Suprapubic skin (tissue), 4 donors: ENCODE data around the gene HS3ST3B1. TPM values are rescaled to one million over a fixed set of nuclear protein-coding genes. Genes with fewer than 3 reads are reported as not detected.

ENCODE experiments used
- DNase-seq, 2 donors: peaks; one replicate each; pipeline ENCODE4 v3.0.0-alpha.2; 2019; ENCODE audit warnings: low spot score in 2 of 2
- H3K27ac ChIP-seq: fragments of 200-600 bp; sonication (generic); one replicate; pipeline ENCODE4 v1.5.1; 2019
- H3K27me3 ChIP-seq: fragments of 200-600 bp; sonication (generic); one replicate; pipeline ENCODE4 v1.5.1; 2019
- H3K36me3 ChIP-seq: fragments of 200-600 bp; sonication (generic); one replicate; pipeline ENCODE4 v1.5.1; 2019
- H3K4me1 ChIP-seq: fragments of 200-600 bp; sonication (generic); one replicate; pipeline ENCODE4 v1.5.1; 2019
- H3K4me3 ChIP-seq: fragments of 200-600 bp; sonication (generic); one replicate; pipeline ENCODE4 v1.5.1; 2019; ENCODE audit warnings: mild to moderate bottlenecking
- H3K9me3 ChIP-seq: fragments of 200-600 bp; sonication (generic); one replicate; pipeline ENCODE4 v1.5.1; 2019
- EP300 ChIP-seq: sonication (generic); formaldehyde crosslinking; IDR thresholded peaks from one replicate; pipeline ENCODE4 v1.6.1; 2017; ENCODE audit warnings: antibody characterized with exemption
- POLR2A ChIP-seq, 2 donors: fragments of 450-650 bp; IDR thresholded peaks; one replicate each; pipeline ENCODE4 v1.6.1; 2017; ENCODE audit warnings: antibody characterized with exemption in 2 of 2, mild to moderate bottlenecking in 2 of 2, moderate library complexity in 2 of 2
- POLR2AphosphoS5 ChIP-seq, 3 donors: sonication (generic); formaldehyde crosslinking; IDR thresholded peaks; one replicate each; pipeline ENCODE4 v1.6.1; 2017; ENCODE audit warnings: antibody characterized with exemption in 3 of 3
- WGBS: methylation state at CpG from one replicate; pipeline ENCODE4 v1.1.5; 2018; 5-methylcytosine and 5-hydroxymethylcytosine counted together
- total RNA-seq, 4 donors: library from RNA; depleted of rRNA; stranded (reverse); fragments of >200 nt; gene quantifications; one replicate each; pipeline ENCODE4 v1.1.0, GENCODE V29; 2016
- TF ChIP-seq, protein P1 (sequence below), 2 donors: fragments of 200-600 bp in 1 of 2; fragments of 450-650 bp in 1 of 2; sonication (generic) in 1 of 2; IDR thresholded peaks; one replicate each; pipeline ENCODE4 v1.5.1; 2016 to 2019; ENCODE audit warnings: antibody characterized with exemption in 2 of 2, mild to moderate bottlenecking in 1 of 2, moderate library complexity in 1 of 2

The HS3ST3B1 gene
- total RNA-seq, 4 donors from 2014 or later, result 7.3 to 21.2 (median 14.7) TPM

DNA sequence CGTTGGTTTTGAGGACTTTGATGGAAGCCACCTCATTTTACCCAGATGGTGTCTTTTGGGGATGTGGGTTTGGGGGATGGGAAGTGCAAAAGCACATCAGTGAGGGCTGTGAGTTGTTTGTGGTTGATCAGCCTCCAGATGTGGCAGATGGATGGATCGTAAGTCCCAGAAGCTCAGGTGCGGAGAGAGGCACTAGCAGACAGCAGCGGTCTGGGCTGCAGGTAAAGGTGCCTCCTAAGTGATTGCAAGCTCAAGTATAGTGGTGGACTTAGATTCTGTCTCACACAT, 18.0 kb downstream of the HS3ST3B1 start:
- H3K36me3 ChIP-seq, result no peaks in the 10 kb centered on the region
- DNase-seq, result no peak

DNA sequence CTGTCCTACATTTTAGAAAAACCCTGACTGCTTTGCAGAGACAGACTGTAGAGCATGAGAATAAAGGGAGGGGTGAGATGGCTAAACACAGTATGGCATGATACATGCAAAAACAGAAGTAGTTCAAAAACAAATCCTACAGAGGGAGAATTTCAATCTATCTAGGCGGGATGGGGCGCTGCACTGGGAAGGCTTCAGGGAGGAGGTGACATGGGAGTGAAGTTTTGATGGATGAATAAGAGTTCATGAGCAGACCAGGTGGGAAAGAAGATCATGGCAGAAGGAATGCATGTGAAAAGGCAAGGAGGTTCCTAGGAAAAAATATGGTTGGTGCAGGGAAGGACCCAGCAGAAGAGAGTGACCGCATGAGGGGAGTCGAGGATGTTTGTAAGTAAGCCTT, 19.2 kb downstream of the HS3ST3B1 start:
- no peak for TF ChIP-seq POLR2AphosphoS5 (IDR thresholded peaks at IDR 0.05)
- no peak for TF ChIP-seq POLR2A (IDR thresholded peaks at IDR 0.05)
- TF ChIP-seq EP300, result no peak
- WGBS, result 81% methylated on average over 4 of the region's 4 CpGs
- Histone ChIP-seq H3K36me3 (no peaks in the 10 kb centered on the region), H3K4me1 (no peaks in the 10 kb centered on the region), H3K27ac (no peak overlapping the region), H3K27me3 (peaks cover 2% of the 10 kb centered on the region), H3K4me3 (no peak overlapping the region), H3K9me3 (no peaks in the 10 kb centered on the region)
- no peak for DNase-seq

More for the DNA sequence above, 18.0 kb downstream of the HS3ST3B1 start:
- TF ChIP-seq, protein P1, sequence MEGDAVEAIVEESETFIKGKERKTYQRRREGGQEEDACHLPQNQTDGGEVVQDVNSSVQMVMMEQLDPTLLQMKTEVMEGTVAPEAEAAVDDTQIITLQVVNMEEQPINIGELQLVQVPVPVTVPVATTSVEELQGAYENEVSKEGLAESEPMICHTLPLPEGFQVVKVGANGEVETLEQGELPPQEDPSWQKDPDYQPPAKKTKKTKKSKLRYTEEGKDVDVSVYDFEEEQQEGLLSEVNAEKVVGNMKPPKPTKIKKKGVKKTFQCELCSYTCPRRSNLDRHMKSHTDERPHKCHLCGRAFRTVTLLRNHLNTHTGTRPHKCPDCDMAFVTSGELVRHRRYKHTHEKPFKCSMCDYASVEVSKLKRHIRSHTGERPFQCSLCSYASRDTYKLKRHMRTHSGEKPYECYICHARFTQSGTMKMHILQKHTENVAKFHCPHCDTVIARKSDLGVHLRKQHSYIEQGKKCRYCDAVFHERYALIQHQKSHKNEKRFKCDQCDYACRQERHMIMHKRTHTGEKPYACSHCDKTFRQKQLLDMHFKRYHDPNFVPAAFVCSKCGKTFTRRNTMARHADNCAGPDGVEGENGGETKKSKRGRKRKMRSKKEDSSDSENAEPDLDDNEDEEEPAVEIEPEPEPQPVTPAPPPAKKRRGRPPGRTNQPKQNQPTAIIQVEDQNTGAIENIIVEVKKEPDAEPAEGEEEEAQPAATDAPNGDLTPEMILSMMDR (IDR thresholded peaks at IDR 0.05), result no peak
- no peak for TF ChIP-seq POLR2AphosphoS5 (IDR thresholded peaks at IDR 0.05)
- no peak for TF ChIP-seq EP300
- no peak for TF ChIP-seq POLR2A (IDR thresholded peaks at IDR 0.05)
- 79% methylated on average over 4 of the region's 4 CpGs for WGBS
- H3K4me3 ChIP-seq, result no peak overlapping the region
- H3K4me1 ChIP-seq, result no peaks in the 10 kb centered on the region
- peaks cover 2% of the 10 kb centered on the region for H3K27me3 ChIP-seq
- H3K9me3 ChIP-seq, result no peaks in the 10 kb centered on the region
- no peak overlapping the region for H3K27ac ChIP-seq

DNA sequence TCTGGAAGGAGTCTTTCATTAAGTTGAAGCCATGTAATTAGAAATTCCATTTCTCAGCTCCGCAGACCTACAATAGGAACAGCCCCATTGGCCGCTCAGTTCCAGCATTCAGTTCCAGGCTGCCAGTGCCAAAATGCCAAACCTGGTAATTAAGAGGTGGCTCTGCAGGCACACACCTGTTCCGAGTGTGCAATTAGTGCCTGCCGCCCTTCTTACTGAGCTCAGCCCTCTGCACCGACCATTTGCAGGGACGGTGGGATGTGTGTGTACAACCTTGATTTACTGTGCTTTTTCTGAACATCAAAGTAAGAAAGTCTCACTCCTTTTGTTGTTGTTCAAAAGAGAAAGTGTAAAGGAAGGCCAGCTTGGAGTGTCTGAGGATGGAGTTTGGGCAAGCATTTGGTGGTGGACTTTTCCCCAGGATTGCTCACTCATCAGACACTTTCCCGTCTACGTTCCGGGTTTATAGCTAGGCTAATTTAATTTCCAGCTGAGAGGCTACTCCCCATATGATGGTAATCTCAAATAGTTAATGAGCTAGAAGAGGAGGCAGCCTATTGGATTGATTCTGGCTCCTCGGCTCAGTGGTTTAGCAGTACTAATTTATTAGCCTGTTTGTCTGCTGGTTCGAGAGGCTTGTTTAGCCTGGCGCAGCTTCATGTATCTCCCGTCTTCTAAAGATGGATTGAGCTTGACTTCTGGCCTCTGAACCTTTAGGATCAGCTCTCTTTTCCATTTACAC, 20.0 kb downstream of the HS3ST3B1 start:
- peaks cover 2% of the 10 kb centered on the region for H3K27me3 ChIP-seq
- 53% methylated on average over 13 of the region's 13 CpGs for WGBS
- no peaks in the 10 kb centered on the region for H3K9me3 ChIP-seq
- no peak overlapping the region for H3K4me3 ChIP-seq
- DNase-seq, result no peak
- no peak overlapping the region for H3K27ac ChIP-seq
- TF ChIP-seq EP300 (no peak), POLR2AphosphoS5 (IDR thresholded peaks at IDR 0.05) (no peak), POLR2A (IDR thresholded peaks at IDR 0.05) (no peak)
- TF ChIP-seq, protein P1 (IDR thresholded peaks at IDR 0.05), result no peak
- H3K4me1 ChIP-seq, result no peaks in the 10 kb centered on the region
- no peaks in the 10 kb centered on the region for H3K36me3 ChIP-seq

DNA sequence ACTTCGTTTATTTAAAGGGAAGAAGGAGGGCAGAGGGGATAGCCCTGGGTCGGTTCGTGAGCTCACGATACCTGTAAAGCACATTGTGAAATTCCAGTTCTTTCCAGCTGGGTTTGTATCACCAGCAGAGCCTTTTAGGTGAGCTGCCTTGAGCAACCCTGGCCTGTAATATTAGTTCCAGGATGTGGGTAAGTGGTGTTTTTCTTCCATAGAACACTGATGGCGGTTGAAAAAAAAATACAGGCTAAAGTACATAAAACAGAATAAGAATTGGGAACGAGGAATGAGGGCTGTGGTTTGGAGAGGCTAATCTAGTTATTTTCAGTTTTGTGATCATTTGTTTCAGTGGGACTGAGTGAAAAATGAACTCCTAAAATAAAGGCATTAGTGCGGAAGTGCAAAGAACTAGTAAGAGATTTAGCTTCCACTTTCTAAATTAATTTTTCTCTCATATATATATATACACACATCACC, 20.6 kb downstream of the HS3ST3B1 start:
- no peak for DNase-seq
- Histone ChIP-seq H3K4me1 (no peaks in the 10 kb centered on the region), H3K36me3 (no peaks in the 10 kb centered on the region), H3K27ac (no peak overlapping the region), H3K9me3 (no peaks in the 10 kb centered on the region), H3K4me3 (no peak overlapping the region), H3K27me3 (peaks cover 2% of the 10 kb centered on the region)
- 74% methylated on average over 7 of the region's 7 CpGs for WGBS
- TF ChIP-seq, protein P1 (IDR thresholded peaks at IDR 0.05), result no peak
- TF ChIP-seq POLR2AphosphoS5 (IDR thresholded peaks at IDR 0.05) (no peak), POLR2A (IDR thresholded peaks at IDR 0.05) (no peak), EP300 (no peak)

DNA sequence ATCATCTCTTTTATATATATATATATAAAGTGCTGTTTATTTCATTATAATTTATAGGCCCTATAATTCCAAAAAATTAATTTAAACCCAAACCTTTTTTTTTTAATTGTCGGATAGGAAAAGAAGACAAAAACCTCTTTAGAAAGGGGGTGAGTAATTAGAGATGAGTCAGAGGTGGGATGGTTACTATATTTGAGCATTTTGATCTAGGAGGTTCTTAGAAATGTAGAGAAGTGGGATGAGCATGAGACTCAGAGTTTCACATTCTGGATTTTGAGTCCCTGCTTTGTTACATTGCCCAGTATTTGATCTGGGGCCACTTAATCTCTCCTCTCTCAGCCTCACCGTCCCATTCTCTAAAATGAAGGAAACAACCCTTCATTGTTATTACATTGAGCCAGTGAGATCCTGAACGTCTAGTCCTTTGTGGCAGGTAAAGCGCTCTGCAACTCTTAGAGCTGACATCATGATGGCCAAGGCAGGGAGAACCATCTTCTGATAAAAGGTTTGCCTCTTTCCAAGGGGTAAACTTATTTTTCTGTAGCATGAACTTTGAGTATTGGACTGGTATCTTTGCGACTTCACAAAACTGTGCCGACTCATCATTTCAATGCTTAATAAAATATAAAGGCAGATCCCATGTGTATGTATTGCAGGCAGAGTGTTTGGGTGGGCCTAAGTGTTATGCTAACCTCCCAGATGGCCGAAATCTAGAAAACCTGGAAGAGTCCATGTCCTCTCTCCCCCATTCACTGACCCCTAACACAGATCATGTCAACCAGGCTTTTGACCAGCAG, 21.3 kb downstream of the HS3ST3B1 start:
- 90% methylated on average over 7 of the region's 7 CpGs for WGBS
- H3K36me3 ChIP-seq, result no peaks in the 10 kb centered on the region
- H3K4me3 ChIP-seq, result no peak overlapping the region
- H3K27me3 ChIP-seq, result peaks cover 2% of the 10 kb centered on the region
- DNase-seq, result no peak
- H3K4me1 ChIP-seq, result no peaks in the 10 kb centered on the region
- H3K27ac ChIP-seq, result no peak overlapping the region
- TF ChIP-seq POLR2A (IDR thresholded peaks at IDR 0.05), result no peak
- TF ChIP-seq EP300, result no peak
- no peak for TF ChIP-seq POLR2AphosphoS5 (IDR thresholded peaks at IDR 0.05)
- TF ChIP-seq, protein P1 (IDR thresholded peaks at IDR 0.05), result no peak
- H3K9me3 ChIP-seq, result no peaks in the 10 kb centered on the region
